ENCODE measurements around the gene GRXCR1.
A peak's percentile ranks its signal among the peaks of the same experiment; 100 is the strongest.

The GRXCR1 gene

GRCh38 chr4:42995343-42995944 is 102.9 kb downstream of the GRXCR1 start:
- CTCF ChIA-PET, result interaction anchor here (0.7 to 1.0 kb wide), 4 partner anchors 10 to 981 kb away, joined by 3 read pairs; no protein-coding TSS in a partner anchor
- TF ChIP-seq ZNF16 (tag by site-specific recombination; IDR thresholded peaks at IDR 0.05; ENCODE audit: low read depth) (no peak), ATF2 (tag by site-specific recombination; IDR thresholded peaks at IDR 0.05; ENCODE audit: low read depth) (no peak), ZNF654 (tag by site-specific recombination; IDR thresholded peaks at IDR 0.05; ENCODE audit: low read depth) (peak; percentile 52), ZNF658 (tag by site-specific recombination; IDR thresholded peaks at IDR 0.05) (no peak), SP2 (tag by site-specific recombination; IDR thresholded peaks at IDR 0.05) (no peak)
- H3K36me3 ChIP-seq (ENCODE audit: control insufficient read depth in 2 of 2, insufficient read depth in 1 of 2, low read length in 2 of 2), result no peaks in the 10 kb centered on the region

GRCh38 chr4:43008793-43009192 is 116.3 kb downstream of the GRXCR1 start:
- POLR2A ChIA-PET, result no interaction called here
- CTCF ChIA-PET, result interaction anchor here (0.7 kb wide), 1 partner anchor 366 kb away, joined by 3 read pairs; no protein-coding TSS in a partner anchor
- H3K36me3 ChIP-seq (ENCODE audit: control insufficient read depth in 2 of 2, insufficient read depth in 1 of 2, low read length in 2 of 2), result no peaks in the 10 kb centered on the region
- H3K9me3 ChIP-seq (ENCODE audit: control insufficient read depth, insufficient read depth, low read depth, low read length), result no peaks in the 10 kb centered on the region
- H3K4me1 ChIP-seq (ENCODE audit: control insufficient read depth, insufficient read depth, low read length), result no peaks in the 10 kb centered on the region
- TF ChIP-seq ZBTB11 (tag by site-specific recombination; conservative IDR thresholded peaks at IDR 0.05; ENCODE audit: low read depth) (no peak), ZNF571 (tag by site-specific recombination; IDR thresholded peaks at IDR 0.05) (no peak), ZNF768 (tag by site-specific recombination; IDR thresholded peaks at IDR 0.05) (no peak), ZNF155 (tag by site-specific recombination; IDR thresholded peaks at IDR 0.05) (no peak), ZNF76 (tag by site-specific recombination; IDR thresholded peaks at IDR 0.05; ENCODE audit: borderline replicate concordance, low read depth) (no peak), ZNF626 (tag by site-specific recombination; IDR thresholded peaks at IDR 0.05) (no peak), CTCF (tag by site-specific recombination; IDR thresholded peaks at IDR 0.05) (no peak), ZNF510 (tag by site-specific recombination; IDR thresholded peaks at IDR 0.05; ENCODE audit: insufficient replicate concordance) (no peak), ZNF449 (tag by site-specific recombination; IDR thresholded peaks at IDR 0.05) (no peak), ZNF341 (tag by site-specific recombination; IDR thresholded peaks at IDR 0.05; ENCODE audit: low read depth) (no peak)
- H3K4me3 ChIP-seq (ENCODE audit: low read depth, low read length), result no peak overlapping the region
- no peak overlapping the region for H3K27ac ChIP-seq (ENCODE audit: extremely low read depth, low read depth, low read length)

More at GRCh38 chr4:42995343-42995944, 102.9 kb downstream of the GRXCR1 start:
- H3K4me3 ChIP-seq (ENCODE audit: low read depth, low read length), result no peak overlapping the region
- H3K27ac ChIP-seq (ENCODE audit: extremely low read depth, low read depth, low read length), result no peak overlapping the region
- no peaks in the 10 kb centered on the region for H3K4me1 ChIP-seq (ENCODE audit: control insufficient read depth, insufficient read depth, low read length)
- POLR2A ChIA-PET, result no interaction called here
- no peaks in the 10 kb centered on the region for H3K9me3 ChIP-seq (ENCODE audit: control insufficient read depth, insufficient read depth, low read depth, low read length)

All from HEK293 (cell line).